Measurements from ENCODE around the gene POU2AF2. TPM values are rescaled to one million over a fixed set of nuclear protein-coding genes. Genes with fewer than 3 reads are reported as not detected.

POU2AF2 gene
- total RNA-seq, 1 experiment from 2014 or later = not detected

DNA sequence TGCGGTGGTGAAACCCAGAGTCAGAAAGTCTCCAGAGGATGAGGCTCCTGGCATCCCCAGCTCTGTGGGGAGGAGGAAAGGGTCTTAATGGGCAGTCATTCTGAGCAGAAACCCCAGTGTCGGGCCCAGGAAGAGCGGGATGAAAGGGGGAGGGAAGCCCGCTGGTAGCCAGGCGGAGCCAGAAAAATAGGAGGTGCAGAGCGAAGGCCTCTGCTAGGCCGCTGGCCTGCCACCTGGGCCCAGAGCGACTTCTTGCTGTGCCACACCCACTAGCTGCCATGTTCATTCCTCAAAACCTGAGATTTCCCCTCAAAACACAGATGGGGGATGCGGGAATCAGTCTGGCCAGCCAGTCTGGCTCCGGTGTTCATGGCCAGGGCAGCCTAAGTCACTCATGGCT is 52.2 kb downstream of the POU2AF2 start (continued):
- TF ChIP-seq ATF6 (CRISPR knock-in tag; IDR thresholded peaks at IDR 0.05) = no peak
- no peak for TF ChIP-seq NR1H2 (CRISPR knock-in tag; IDR thresholded peaks at IDR 0.05)
- TF ChIP-seq E2F4 (CRISPR knock-in tag; IDR thresholded peaks at IDR 0.05; ENCODE audit: borderline replicate concordance, low read depth) = no peak
- TF ChIP-seq ETV6 (CRISPR knock-in tag; IDR thresholded peaks at IDR 0.05) = 0 out of 2 replicates have a peak, but pooled peaks have one; percentile 31
- no peak for TF ChIP-seq ZNF317 (CRISPR knock-in tag; IDR thresholded peaks at IDR 0.05; ENCODE audit: borderline replicate concordance, low read depth)
- TF ChIP-seq, protein P1, sequence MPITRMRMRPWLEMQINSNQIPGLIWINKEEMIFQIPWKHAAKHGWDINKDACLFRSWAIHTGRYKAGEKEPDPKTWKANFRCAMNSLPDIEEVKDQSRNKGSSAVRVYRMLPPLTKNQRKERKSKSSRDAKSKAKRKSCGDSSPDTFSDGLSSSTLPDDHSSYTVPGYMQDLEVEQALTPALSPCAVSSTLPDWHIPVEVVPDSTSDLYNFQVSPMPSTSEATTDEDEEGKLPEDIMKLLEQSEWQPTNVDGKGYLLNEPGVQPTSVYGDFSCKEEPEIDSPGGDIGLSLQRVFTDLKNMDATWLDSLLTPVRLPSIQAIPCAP (CRISPR knock-in tag; IDR thresholded peaks at IDR 0.05) = no peak
- TF ChIP-seq GABPB1 (CRISPR knock-in tag; IDR thresholded peaks at IDR 0.05) = no peak
- TF ChIP-seq ATF2 (CRISPR knock-in tag; IDR thresholded peaks at IDR 0.05; ENCODE audit: borderline replicate concordance, low read depth) = no peak
- TF ChIP-seq NFYB (CRISPR knock-in tag; conservative IDR thresholded peaks at IDR 0.05; ENCODE audit: low read depth) = no peak
- no peak for TF ChIP-seq GTF2I (CRISPR knock-in tag; conservative IDR thresholded peaks at IDR 0.05)
- TF ChIP-seq SOX15 (CRISPR knock-in tag; IDR thresholded peaks at IDR 0.05) = no peak
- TF ChIP-seq, protein P2, sequence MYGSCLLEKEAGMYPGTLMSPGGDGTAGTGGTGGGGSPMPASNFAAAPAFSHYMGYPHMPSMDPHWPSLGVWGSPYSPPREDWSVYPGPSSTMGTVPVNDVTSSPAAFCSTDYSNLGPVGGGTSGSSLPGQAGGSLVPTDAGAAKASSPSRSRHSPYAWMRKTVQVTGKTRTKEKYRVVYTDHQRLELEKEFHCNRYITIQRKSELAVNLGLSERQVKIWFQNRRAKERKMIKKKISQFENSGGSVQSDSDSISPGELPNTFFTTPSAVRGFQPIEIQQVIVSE (CRISPR knock-in tag; IDR thresholded peaks at IDR 0.05; ENCODE audit: borderline replicate concordance) = no peak
- TF ChIP-seq RELA (CRISPR knock-in tag; IDR thresholded peaks at IDR 0.05; ENCODE audit: borderline replicate concordance) = no peak
- no peak for TF ChIP-seq SMAD3 (CRISPR knock-in tag; IDR thresholded peaks at IDR 0.05; ENCODE audit: borderline replicate concordance)
- TF ChIP-seq, protein P3, sequence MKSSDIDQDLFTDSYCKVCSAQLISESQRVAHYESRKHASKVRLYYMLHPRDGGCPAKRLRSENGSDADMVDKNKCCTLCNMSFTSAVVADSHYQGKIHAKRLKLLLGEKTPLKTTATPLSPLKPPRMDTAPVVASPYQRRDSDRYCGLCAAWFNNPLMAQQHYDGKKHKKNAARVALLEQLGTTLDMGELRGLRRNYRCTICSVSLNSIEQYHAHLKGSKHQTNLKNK (CRISPR knock-in tag; IDR thresholded peaks at IDR 0.05) = no peak

GRCh38 chr11:111298413-111299100 is 53.0 kb downstream of the POU2AF2 start, which contains the start of gene POU2AF3:
POU2AF3 (plus strand) TSS chr11:111298546; CDS start chr11:111298582, 36 bp downstream.
- no peaks in the 10 kb centered on the region for H3K36me3 Mint-ChIP-seq
- H3K27ac Mint-ChIP-seq = no peak within 1 kb of the TSS
- ATAC-seq = peak; percentile 43
- peaks cover 34% of the 10 kb centered on the region for H3K4me1 Mint-ChIP-seq
- TF ChIP-seq PRRX2 (CRISPR knock-in tag; IDR thresholded peaks at IDR 0.05) = no peak
- TF ChIP-seq, protein P4, sequence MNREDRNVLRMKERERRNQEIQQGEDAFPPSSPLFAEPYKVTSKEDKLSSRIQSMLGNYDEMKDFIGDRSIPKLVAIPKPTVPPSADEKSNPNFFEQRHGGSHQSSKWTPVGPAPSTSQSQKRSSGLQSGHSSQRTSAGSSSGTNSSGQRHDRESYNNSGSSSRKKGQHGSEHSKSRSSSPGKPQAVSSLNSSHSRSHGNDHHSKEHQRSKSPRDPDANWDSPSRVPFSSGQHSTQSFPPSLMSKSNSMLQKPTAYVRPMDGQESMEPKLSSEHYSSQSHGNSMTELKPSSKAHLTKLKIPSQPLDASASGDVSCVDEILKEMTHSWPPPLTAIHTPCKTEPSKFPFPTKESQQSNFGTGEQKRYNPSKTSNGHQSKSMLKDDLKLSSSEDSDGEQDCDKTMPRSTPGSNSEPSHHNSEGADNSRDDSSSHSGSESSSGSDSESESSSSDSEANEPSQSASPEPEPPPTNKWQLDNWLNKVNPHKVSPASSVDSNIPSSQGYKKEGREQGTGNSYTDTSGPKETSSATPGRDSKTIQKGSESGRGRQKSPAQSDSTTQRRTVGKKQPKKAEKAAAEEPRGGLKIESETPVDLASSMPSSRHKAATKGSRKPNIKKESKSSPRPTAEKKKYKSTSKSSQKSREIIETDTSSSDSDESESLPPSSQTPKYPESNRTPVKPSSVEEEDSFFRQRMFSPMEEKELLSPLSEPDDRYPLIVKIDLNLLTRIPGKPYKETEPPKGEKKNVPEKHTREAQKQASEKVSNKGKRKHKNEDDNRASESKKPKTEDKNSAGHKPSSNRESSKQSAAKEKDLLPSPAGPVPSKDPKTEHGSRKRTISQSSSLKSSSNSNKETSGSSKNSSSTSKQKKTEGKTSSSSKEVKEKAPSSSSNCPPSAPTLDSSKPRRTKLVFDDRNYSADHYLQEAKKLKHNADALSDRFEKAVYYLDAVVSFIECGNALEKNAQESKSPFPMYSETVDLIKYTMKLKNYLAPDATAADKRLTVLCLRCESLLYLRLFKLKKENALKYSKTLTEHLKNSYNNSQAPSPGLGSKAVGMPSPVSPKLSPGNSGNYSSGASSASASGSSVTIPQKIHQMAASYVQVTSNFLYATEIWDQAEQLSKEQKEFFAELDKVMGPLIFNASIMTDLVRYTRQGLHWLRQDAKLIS (CRISPR knock-in tag; IDR thresholded peaks at IDR 0.05; ENCODE audit: borderline replicate concordance) = no peak
- no peak for TF ChIP-seq JUN (CRISPR knock-in tag; IDR thresholded peaks at IDR 0.05)
- no peak for TF ChIP-seq GRHL2 (CRISPR knock-in tag; IDR thresholded peaks at IDR 0.05; ENCODE audit: insufficient replicate concordance, severe bottlenecking)
- TF ChIP-seq ZNF263 (CRISPR knock-in tag; IDR thresholded peaks at IDR 0.05; ENCODE audit: low read depth) = no peak
- H3K9me3 Mint-ChIP-seq = no peaks in the 10 kb centered on the region
- ChIA-PET POLR2A (interaction anchor here (1.3 kb wide), 1 partner anchor 125 kb away, joined by 4 read pairs; no protein-coding TSS in a partner anchor), CTCF (interaction anchor here (0.5 to 2.6 kb wide), 8 partner anchors 14 to 130 kb away, joined by 3 to 25 read pairs (median 4); no protein-coding TSS in a partner anchor)
- peak within 1 kb of the TSS; percentile 76 for H3K4me3 Mint-ChIP-seq
- DNase-seq (ENCODE audit: low spot score) = peak; percentile 23
- peaks cover 26% of the 10 kb centered on the region for H3K27me3 Mint-ChIP-seq (ENCODE audit: low read depth)

Measured in WTC11 (cell line).